NAMALWA (cell line): ENCODE measurements around the gene SLC35E3.

ENCODE experiments used
- DNase-seq: peaks from one replicate; pipeline ENCODE4 v3.0.0-alpha.2; 2015; ENCODE audit warnings: low spot score

SLC35E3 gene

GRCh38 chr12:68771223-68771925, 25.4 kb downstream of the SLC35E3 start:
- DNase-seq, result no peak

GRCh38 chr12:68772714-68773113, 26.7 kb downstream of the SLC35E3 start:
- peak; percentile 92 for DNase-seq

GRCh38 chr12:68773582-68773981, 27.6 kb downstream of the SLC35E3 start:
- no peak for DNase-seq

GRCh38 chr12:68775121-68775630, 29.2 kb downstream of the SLC35E3 start:
- DNase-seq, result no peak

GRCh38 chr12:68776976-68777610, 31.1 kb downstream of the SLC35E3 start:
- no peak for DNase-seq

GRCh38 chr12:68779280-68779679, 33.3 kb downstream of the SLC35E3 start:
- no peak for DNase-seq

- no peak for DNase-seq
Measured at GRCh38 chr12:68780731-68781130, 34.8 kb downstream of the SLC35E3 start.

GRCh38 chr12:68781728-68782127, 35.8 kb downstream of the SLC35E3 start:
- DNase-seq, result no peak

- DNase-seq, result no peak
Measured at GRCh38 chr12:68784015-68784414, 38.0 kb downstream of the SLC35E3 start.

GRCh38 chr12:68785358-68785757, 39.4 kb downstream of the SLC35E3 start:
- DNase-seq, result no peak

GRCh38 chr12:68785823-68786222, 39.8 kb downstream of the SLC35E3 start:
- DNase-seq, result no peak

GRCh38 chr12:68786929-68787328, 41.0 kb downstream of the SLC35E3 start:
- peak; percentile 49 for DNase-seq

- no peak for DNase-seq
Measured at GRCh38 chr12:68788554-68789143, 42.7 kb downstream of the SLC35E3 start.

GRCh38 chr12:68789144-68789878, 43.3 kb downstream of the SLC35E3 start:
- no peak for DNase-seq

- no peak for DNase-seq
Measured at GRCh38 chr12:68790081-68790951, 44.3 kb downstream of the SLC35E3 start.

GRCh38 chr12:68790952-68791234, 44.9 kb downstream of the SLC35E3 start:
- DNase-seq, result no peak

GRCh38 chr12:68791897-68792481, 46.0 kb downstream of the SLC35E3 start:
- no peak for DNase-seq

- DNase-seq, result peak; percentile 90
Measured at GRCh38 chr12:68792952-68793351, 47.0 kb downstream of the SLC35E3 start.

- DNase-seq, result no peak
Measured at GRCh38 chr12:68793436-68793835, 47.5 kb downstream of the SLC35E3 start.

GRCh38 chr12:68793975-68794652, 48.1 kb downstream of the SLC35E3 start:
- no peak for DNase-seq
